ENCODE data around the gene VPS13D.

The VPS13D gene

GRCh38 chr1:12432897-12433296 lies 203.1 kb downstream of the VPS13D start:
- TF ChIP-seq MYC (IDR thresholded peaks at IDR 0.05; ENCODE audit: low read depth, low read length) (no peak), POLR2A (IDR thresholded peaks at IDR 0.05; ENCODE audit: extremely low read depth, insufficient read length) (no peak), CTCF (IDR thresholded peaks at IDR 0.05; ENCODE audit: low read depth, low read length) (no peak)
- TF ChIP-seq, protein P1, sequence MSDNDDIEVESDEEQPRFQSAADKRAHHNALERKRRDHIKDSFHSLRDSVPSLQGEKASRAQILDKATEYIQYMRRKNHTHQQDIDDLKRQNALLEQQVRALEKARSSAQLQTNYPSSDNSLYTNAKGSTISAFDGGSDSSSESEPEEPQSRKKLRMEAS (IDR thresholded peaks at IDR 0.05; ENCODE audit: low read depth, low read length) = no peak
- no peak overlapping the region for H3K4me3 ChIP-seq (ENCODE audit: low read depth, low read length)
- no peak for DNase-seq (ENCODE audit: low read depth)

GRCh38 chr1:12433323-12434053 lies 203.7 kb downstream of the VPS13D start:
- DNase-seq (ENCODE audit: low read depth) = peak; percentile 54
- TF ChIP-seq MYC (IDR thresholded peaks at IDR 0.05; ENCODE audit: low read depth, low read length) (no peak), CTCF (IDR thresholded peaks at IDR 0.05; ENCODE audit: low read depth, low read length) (no peak), POLR2A (IDR thresholded peaks at IDR 0.05; ENCODE audit: extremely low read depth, insufficient read length) (no peak)
- TF ChIP-seq, protein P1 (IDR thresholded peaks at IDR 0.05; ENCODE audit: low read depth, low read length) = no peak
- H3K4me3 ChIP-seq (ENCODE audit: low read depth, low read length) = no peak overlapping the region

GRCh38 chr1:12434174-12434573 lies 204.3 kb downstream of the VPS13D start:
- no peak overlapping the region for H3K4me3 ChIP-seq (ENCODE audit: low read depth, low read length)
- DNase-seq (ENCODE audit: low read depth) = peak; percentile 89
- TF ChIP-seq MYC (IDR thresholded peaks at IDR 0.05; ENCODE audit: low read depth, low read length) = no peak
- TF ChIP-seq, protein P1 (IDR thresholded peaks at IDR 0.05; ENCODE audit: low read depth, low read length) = no peak; the same call in 1 of the 2 replicates

DNA sequence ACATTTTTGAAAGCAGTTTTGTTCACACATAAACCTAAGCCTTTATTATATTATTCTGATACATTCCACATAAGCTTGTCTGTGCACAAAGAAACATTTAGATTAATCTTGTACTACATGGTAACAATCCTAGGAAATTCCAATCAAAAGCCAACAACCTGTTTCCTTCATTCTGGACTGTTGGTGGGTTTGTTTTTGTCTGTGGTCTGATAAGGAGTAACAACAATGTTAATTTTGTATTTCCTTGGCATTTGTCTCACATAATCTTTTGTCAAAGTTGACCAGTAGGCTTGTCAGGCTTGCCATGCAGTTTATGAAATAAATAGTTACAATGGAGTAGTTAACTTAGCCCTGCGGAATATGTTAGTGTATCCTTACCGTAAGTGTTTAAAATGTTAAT lies 204.9 kb downstream of the VPS13D start:
- DNase-seq (ENCODE audit: low read depth) = no peak
- no peak for TF ChIP-seq CTCF (IDR thresholded peaks at IDR 0.05; ENCODE audit: low read depth, low read length)
- TF ChIP-seq, protein P1 (IDR thresholded peaks at IDR 0.05; ENCODE audit: low read depth, low read length) = no peak
- TF ChIP-seq POLR2A (IDR thresholded peaks at IDR 0.05; ENCODE audit: extremely low read depth, insufficient read length) = no peak
- TF ChIP-seq MYC (IDR thresholded peaks at IDR 0.05; ENCODE audit: low read depth, low read length) = no peak
- H3K4me3 ChIP-seq (ENCODE audit: low read depth, low read length) = no peak overlapping the region

DNA sequence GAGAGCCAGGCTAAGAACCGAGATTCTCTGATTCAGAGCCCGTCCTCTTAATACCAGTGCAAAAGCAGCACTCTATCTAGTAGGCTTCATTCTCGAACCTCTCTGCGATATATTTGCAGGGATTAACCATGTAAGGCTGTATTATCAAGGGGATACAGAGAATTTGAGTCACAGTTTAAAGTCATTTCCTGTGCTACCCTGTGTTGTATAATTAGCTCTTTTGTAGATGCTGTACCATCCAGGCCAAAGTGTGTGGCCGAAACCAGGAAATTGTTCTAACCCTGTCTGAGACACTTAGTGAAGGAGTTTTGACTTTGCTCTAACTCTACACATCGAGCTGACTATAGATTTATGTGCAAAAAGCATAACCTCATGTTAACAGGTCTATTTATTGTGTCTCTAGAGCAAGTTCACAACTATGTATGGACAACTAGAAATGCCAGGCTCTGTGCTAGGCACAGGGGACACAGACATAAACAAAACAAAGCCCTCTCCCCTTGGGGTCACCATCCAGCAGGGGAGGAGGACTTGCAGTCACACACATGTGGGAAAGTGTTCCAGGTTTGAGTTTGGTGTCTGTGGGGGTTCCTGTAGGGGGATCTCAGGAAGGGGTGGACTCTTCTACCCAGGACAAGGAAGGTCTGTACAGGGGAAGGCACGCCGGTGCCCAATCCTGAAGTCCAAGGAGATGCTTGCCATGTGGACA lies 206.0 kb downstream of the VPS13D start:
- H3K4me3 ChIP-seq (ENCODE audit: low read depth, low read length) = no peak overlapping the region
- DNase-seq (ENCODE audit: low read depth) = peak; percentile 68
- TF ChIP-seq POLR2A (IDR thresholded peaks at IDR 0.05; ENCODE audit: extremely low read depth, insufficient read length) (no peak), MYC (IDR thresholded peaks at IDR 0.05; ENCODE audit: low read depth, low read length) (no peak), CTCF (IDR thresholded peaks at IDR 0.05; ENCODE audit: low read depth, low read length) (no peak)
- TF ChIP-seq, protein P1 (IDR thresholded peaks at IDR 0.05; ENCODE audit: low read depth, low read length) = no peak

- no peak for TF ChIP-seq MYC (IDR thresholded peaks at IDR 0.05; ENCODE audit: low read depth, low read length)
- TF ChIP-seq CTCF (IDR thresholded peaks at IDR 0.05; ENCODE audit: low read depth, low read length) = no peak
- no peak for TF ChIP-seq POLR2A (IDR thresholded peaks at IDR 0.05; ENCODE audit: extremely low read depth, insufficient read length)
- TF ChIP-seq, protein P1 (IDR thresholded peaks at IDR 0.05; ENCODE audit: low read depth, low read length) = no peak
- no peak overlapping the region for H3K4me3 ChIP-seq (ENCODE audit: low read depth, low read length)
- DNase-seq (ENCODE audit: low read depth) = no peak
These were observed 206.5 kb downstream of the VPS13D start for GRCh38 chr1:12436345-12436658.
